Transverse colon (tissue), 4 donors: ENCODE results near the gene GLIPR2. TPM values are rescaled to one million over a fixed set of nuclear protein-coding genes. Genes with fewer than 3 reads are reported as not detected.
"Not testable (repeated sequence)": the region's sequence is repeated elsewhere in the genome, so short reads cannot be mapped to it uniquely, and the experiment has no call there.

Experiments
- DNase-seq: peaks from one replicate; pipeline ENCODE4 v3.0.0-alpha.2; 2019
- H3K27ac ChIP-seq, 4 donors: fragments of 200-600 bp; sonication (generic); 2 replicates each; pipeline ENCODE4 v1.5.1; 2016 to 2018; ENCODE audit warnings: inconsistent platforms in 4 of 4
- H3K27me3 ChIP-seq: fragments of 200-600 bp; sonication (generic); 2 replicates; pipeline ENCODE4 v1.5.1; 2017; ENCODE audit warnings: inconsistent platforms
- H3K36me3 ChIP-seq, 4 donors: fragments of 200-600 bp; sonication (generic); 2 replicates each; pipeline ENCODE4 v1.5.1; 2017 to 2019; ENCODE audit warnings: inconsistent platforms in 4 of 4
- H3K4me1 ChIP-seq, 4 donors: fragments of 200-600 bp; sonication (generic); 2 replicates each; pipeline ENCODE4 v1.5.1; 2017 to 2020; ENCODE audit warnings: inconsistent platforms in 4 of 4
- H3K4me3 ChIP-seq, 4 donors: fragments of 200-600 bp; sonication (generic); 1 replicate in 1 of 4; 2 replicates in 3 of 4; pipeline versions ENCODE4 v1.5.1 to v1.6.1; 2017 to 2019; ENCODE audit warnings: inconsistent platforms in 4 of 4
- H3K9me3 ChIP-seq, 2 donors: fragments of 200-600 bp; sonication (generic); 2 replicates each; pipeline ENCODE4 v1.5.1; 2017 to 2019; ENCODE audit warnings: inconsistent platforms in 2 of 2
- EP300 ChIP-seq: sonication (generic); formaldehyde crosslinking; IDR thresholded peaks from one replicate; pipeline ENCODE4 v1.6.1; 2017; ENCODE audit warnings: antibody characterized with exemption, low read depth
- POLR2A ChIP-seq: fragments of 450-650 bp; IDR thresholded peaks from one replicate; pipeline ENCODE4 v1.6.1; 2016; ENCODE audit warnings: antibody characterized with exemption, mild to moderate bottlenecking, moderate library complexity
- POLR2AphosphoS5 ChIP-seq, 3 donors: sonication (generic); formaldehyde crosslinking; IDR thresholded peaks; one replicate each; pipeline ENCODE4 v1.6.1; 2016; ENCODE audit warnings: antibody characterized with exemption in 3 of 3
- WGBS, 2 donors: methylation state at CpG; one replicate each; pipeline ENCODE4 v1.1.5; 2018; ENCODE audit warnings: low coverage in 1 of 2; 5-methylcytosine and 5-hydroxymethylcytosine counted together
- in situ Hi-C, 4 donors: fragments of 200-750 bp; cut with MboI; loops; one replicate each; pipeline versions ENCODE4 v1.15.0 to v1.15.1; 2017; ENCODE audit warnings: low sequenced_read_pairs in 3 of 4, low pct_ligation_motif_present in 1 of 4, low pct_unique_long_range_greater_than_20kb in 1 of 4
- intact Hi-C: fragments of 100-400 bp; cut with DNase I; formaldehyde crosslinking; loops from one replicate; pipeline ENCODE4 v1.15.1; 2023; ENCODE audit warnings: low total_unique reads
- total RNA-seq, 4 donors: library from RNA; depleted of rRNA; stranded (reverse); fragments of >200 nt; gene quantifications; one replicate each; pipeline ENCODE4 v1.1.0, GENCODE V29; 2016
- TF ChIP-seq, protein P1 (sequence below), 5 experiments: fragments of 200-600 bp in 3 of 5; fragments of 450-650 bp in 2 of 5; sonication (generic) in 3 of 5; IDR thresholded peaks; 1 replicate in 2 of 5; 2 replicates in 3 of 5; pipeline ENCODE4 v1.5.1; 2016 to 2017; ENCODE audit warnings: antibody characterized with exemption in 5 of 5, inconsistent platforms in 3 of 5, mild to moderate bottlenecking in 2 of 5, moderate library complexity in 1 of 5

Gene GLIPR2, protein sequence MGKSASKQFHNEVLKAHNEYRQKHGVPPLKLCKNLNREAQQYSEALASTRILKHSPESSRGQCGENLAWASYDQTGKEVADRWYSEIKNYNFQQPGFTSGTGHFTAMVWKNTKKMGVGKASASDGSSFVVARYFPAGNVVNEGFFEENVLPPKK
- 10 to 100 TPM in 3 of 4 donors, 1 to 10 TPM in 1; 9.7 to 40.4 (median 26.7) TPM for total RNA-seq

DNA sequence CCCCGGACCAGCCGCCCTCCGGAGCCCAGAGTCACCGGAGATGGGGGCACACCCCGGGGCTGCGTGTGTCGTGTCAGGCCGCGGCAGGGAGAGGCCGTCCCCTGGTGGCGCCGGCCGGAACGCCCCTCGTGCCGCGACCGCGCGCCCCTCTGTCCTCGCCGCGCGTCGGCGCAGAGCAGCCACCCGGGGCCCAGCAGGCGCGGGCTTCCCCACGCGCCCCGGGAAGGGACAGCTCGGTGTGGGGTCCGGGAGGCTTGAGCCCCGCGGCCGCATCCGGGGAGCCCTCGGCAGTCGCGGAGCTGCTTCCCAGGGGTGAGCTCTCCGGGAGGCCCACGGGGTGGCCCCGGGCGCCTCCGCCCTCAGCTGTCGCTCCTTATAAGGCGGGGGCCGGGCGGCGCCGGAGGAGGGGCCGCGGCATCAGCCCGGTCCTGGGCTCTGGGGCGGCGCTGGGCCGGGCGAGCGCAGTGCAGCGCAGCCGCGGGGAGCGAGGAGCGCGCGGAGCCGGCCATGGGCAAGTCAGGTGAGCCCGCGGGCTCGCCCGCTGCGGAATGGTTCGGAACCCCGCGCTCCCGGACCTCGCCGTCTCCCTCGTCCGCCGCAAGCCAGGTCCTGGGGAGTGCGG, at the start of gene GLIPR2:
TSS of gene GLIPR2 (plus strand) at position 462 of the 622 bp plus-strand sequence. CDS start at position 508, 46 bp downstream.
- TF ChIP-seq POLR2AphosphoS5 (IDR thresholded peaks at IDR 0.05): peak; percentile 78 to 89 (median 83)
- TF ChIP-seq EP300: no peak
- TF ChIP-seq POLR2A: peak; percentile 65
- TF ChIP-seq, protein P1, sequence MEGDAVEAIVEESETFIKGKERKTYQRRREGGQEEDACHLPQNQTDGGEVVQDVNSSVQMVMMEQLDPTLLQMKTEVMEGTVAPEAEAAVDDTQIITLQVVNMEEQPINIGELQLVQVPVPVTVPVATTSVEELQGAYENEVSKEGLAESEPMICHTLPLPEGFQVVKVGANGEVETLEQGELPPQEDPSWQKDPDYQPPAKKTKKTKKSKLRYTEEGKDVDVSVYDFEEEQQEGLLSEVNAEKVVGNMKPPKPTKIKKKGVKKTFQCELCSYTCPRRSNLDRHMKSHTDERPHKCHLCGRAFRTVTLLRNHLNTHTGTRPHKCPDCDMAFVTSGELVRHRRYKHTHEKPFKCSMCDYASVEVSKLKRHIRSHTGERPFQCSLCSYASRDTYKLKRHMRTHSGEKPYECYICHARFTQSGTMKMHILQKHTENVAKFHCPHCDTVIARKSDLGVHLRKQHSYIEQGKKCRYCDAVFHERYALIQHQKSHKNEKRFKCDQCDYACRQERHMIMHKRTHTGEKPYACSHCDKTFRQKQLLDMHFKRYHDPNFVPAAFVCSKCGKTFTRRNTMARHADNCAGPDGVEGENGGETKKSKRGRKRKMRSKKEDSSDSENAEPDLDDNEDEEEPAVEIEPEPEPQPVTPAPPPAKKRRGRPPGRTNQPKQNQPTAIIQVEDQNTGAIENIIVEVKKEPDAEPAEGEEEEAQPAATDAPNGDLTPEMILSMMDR (IDR thresholded peaks at IDR 0.05): peak in 4 of 5 experiments; percentile 18 to 39 (median 30)
- no peaks in the 10 kb centered on the region for H3K27me3 ChIP-seq
- peak within 1 kb of the TSS; percentile 86 to 95 (median 88) for H3K27ac ChIP-seq
- intact Hi-C loops: loop anchor here (5.0 kb wide), 1 partner anchor 34 kb away; no protein-coding TSS in a partner anchor
- H3K4me3 ChIP-seq: peak within 1 kb of the TSS; percentile 49 to 97 (median 86)
- H3K36me3 ChIP-seq: no peaks in the 10 kb centered on the region
- DNase-seq: peak; percentile 87
- in situ Hi-C loops: no loop called here
- peaks cover 8 to 50% (median 43%) of the 10 kb centered on the region in 4 donors for H3K4me1 ChIP-seq
- 1% methylated on average over 31 of the region's 83 CpGs; no CpG with 5 or more reads in 1 of the 2 donors for WGBS, 2 donors
- no peaks in the 10 kb centered on the region for H3K9me3 ChIP-seq

DNA sequence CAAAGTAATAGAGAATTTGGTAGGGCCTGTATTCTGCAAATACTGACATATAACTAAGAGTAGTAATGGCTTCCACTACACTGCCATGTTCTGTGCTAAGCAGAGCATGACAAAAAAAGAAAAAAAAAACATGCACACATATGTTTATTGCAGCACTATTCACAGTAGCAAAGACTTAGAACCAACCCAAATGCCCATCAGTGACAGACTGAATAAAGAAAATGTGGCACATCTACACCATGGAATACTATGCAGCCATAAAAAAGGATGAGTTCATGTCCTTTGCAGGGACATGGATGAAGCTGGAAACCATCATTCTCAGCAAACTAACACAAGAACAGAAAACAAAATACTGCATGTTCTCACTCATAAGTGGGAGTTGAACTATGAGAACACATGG, 49.5 kb upstream of the GLIPR2 start:
- intact Hi-C loops, H3K4me3 ChIP-seq, in situ Hi-C loops, H3K27ac ChIP-seq, DNase-seq, H3K36me3 ChIP-seq, H3K9me3 ChIP-seq, H3K27me3 ChIP-seq: not testable (repeated sequence)
- peaks cover 2 to 21% (median 11%) of the 10 kb centered on the region in 4 donors for H3K4me1 ChIP-seq

DNA sequence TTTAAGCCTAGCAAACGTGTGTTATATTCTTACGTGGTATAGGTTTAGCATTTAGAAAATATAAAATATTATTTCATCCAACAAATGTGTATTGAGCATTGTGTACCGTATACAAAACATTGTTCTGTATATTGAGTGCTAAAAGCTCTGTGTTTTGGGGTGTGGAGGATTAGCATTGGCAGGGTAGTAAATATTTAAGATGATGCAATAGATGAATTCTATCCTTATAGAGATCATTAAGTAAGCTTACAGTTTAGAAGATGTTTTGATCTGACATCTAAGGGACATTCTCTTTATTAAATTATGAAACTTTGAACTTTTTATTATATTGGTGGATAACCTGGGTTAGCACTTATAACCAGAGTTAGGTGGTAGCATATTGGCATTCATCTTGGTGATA, 48.5 kb upstream of the GLIPR2 start:
- intact Hi-C loops (no loop called here), in situ Hi-C loops (no loop called here)
- no peaks in the 10 kb centered on the region for H3K27me3 ChIP-seq
- 91 to 96% methylated on average over 3 of the region's 3 CpGs for WGBS, 2 donors
- H3K27ac ChIP-seq: no peak overlapping the region
- no peak overlapping the region for H3K4me3 ChIP-seq
- H3K9me3 ChIP-seq: no peaks in the 10 kb centered on the region
- H3K36me3 ChIP-seq: no peaks in the 10 kb centered on the region
- TF ChIP-seq, protein P1 (IDR thresholded peaks at IDR 0.05): no peak
- no peak for TF ChIP-seq POLR2AphosphoS5 (IDR thresholded peaks at IDR 0.05)
- no peak for TF ChIP-seq EP300
- no peak for TF ChIP-seq POLR2A
- H3K4me1 ChIP-seq: peaks cover 2 to 31% (median 13%) of the 10 kb centered on the region in 4 donors
- no peak for DNase-seq

DNA sequence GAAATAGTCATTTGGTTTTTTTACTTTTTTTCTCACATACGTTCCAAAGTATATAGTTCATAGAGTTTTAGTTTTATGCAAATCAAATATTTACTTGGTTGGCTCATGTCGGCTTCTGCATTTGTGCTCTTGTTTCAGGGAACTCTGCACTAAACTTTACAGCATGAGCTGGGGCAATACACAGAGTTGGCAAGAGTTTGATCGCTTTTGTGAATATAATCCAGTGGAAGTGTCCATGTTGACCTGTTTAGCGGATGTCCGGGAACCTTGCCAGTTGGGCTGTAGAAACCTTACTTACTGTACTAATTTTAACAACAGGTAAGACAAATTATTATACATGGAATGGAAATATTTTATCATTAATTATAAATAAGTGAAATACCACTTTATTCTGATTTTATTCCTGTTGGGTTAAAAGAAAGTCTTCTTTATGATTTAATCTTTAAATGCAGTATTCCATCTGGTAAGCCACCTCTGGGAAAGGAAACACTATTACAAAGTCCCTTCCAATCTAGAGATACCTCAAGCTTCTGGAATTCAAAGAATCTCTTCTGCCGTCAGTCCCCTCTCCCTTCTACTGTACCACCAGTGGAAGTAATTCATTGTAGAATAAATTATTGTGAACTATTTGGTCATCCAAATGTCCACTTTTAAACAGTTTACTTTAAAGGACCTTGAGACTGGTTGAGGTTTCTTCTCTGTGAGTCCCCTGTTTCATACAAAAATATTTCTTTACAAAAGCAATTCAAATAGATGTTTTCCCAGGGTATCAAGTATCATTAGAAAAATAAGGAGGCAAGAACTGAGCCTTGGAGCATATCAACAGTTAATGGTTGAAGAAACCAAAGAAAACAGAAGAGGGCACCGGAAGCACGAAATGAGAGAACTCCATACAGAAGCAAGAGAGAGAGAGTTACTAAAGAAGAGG, 45.2 kb upstream of the GLIPR2 start:
- Histone ChIP-seq H3K36me3 (no peaks in the 10 kb centered on the region), H3K9me3 (no peaks in the 10 kb centered on the region), H3K4me1 (peaks cover 2 to 31% (median 13%) of the 10 kb centered on the region in 4 donors), H3K4me3 (no peak overlapping the region), H3K27ac (peak overlapping the region; percentile 13 to 68 (median 24)), H3K27me3 (no peaks in the 10 kb centered on the region)
- intact Hi-C loops: no loop called here
- 32 to 36% methylated on average over 6 to 8 of the region's 8 CpGs for WGBS, 2 donors
- no peak for TF ChIP-seq POLR2A
- TF ChIP-seq, protein P1 (IDR thresholded peaks at IDR 0.05): no peak
- no peak for TF ChIP-seq EP300
- no peak for TF ChIP-seq POLR2AphosphoS5 (IDR thresholded peaks at IDR 0.05)
- in situ Hi-C loops: no loop called here
- peak; percentile 74 for DNase-seq
